GM21529 (cell line): ENCODE results near the gene BCCIP.

Source experiments
- ATAC-seq: cut with Tn5 transposase; IDR thresholded peaks from one replicate; pipeline ENCODE4 v1.9.1; 2021; ENCODE audit not compliant: unreplicated experiment

Gene BCCIP

DNA sequence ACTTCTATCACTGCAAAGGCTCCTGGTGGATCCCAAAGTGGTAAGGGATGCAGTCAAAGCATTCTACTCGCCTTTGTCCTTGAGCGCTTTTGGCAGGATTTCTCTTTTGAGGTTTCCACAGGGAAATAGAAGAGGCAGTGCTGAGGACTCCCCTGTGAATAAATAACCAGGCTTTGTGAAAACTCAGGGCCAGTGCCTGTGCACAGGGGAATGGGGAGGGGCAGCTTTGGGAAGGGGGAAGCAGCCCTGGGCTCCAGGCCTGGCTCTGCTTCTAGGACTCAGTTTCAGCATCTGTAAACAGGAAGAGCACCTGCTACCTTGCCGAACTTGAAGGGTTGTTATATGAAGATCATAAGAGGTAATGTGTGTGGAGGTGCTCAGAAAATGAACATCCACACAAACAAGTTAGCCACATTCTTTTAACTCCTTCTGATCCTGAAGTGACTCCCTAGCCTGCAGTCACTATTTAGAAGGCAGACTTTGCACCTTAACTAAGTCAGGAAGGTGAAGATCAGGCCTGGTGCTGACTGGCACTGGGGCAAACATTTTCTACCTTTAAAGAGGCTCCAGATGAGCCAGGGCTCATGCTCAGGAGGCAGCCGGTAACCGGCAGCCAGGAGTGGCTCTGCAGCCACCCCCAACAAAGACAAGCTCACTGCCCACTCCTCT, 25.2 kb upstream of the BCCIP start:
- ATAC-seq: no peak

DNA sequence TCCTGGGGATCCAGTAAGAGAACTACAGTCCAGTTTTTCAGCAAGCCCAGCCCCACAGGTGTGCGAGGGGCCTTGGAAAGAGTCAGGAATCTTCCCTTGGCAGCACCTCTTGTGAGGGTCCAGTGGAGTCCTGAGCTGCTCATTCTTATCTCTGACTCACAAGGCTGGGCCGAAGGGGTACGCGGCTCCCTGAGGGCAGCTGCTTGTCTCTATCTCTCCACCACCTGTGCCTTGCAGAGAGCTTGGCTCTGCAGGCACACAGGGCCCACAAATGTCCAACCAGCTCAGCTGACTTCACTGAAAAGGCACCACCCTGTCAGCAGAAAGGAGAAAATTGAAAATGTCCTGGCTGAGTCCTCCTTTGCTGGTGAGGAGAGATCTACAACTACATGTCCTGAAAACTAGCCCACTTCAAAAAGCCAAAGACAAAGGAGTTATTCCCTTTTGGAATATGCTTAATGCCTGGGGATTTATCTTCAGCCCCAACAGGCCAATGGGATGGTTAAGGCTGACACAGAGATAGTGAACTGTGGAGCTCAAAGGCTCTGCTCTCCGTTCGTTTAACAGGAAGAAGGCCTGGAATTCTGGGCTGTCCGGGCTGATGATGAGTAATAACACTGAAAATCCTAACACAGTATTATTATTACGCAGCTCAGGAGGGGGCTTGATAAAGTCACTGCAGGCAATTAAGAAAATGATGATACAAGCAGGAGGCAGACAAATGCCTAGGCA, 23.7 kb upstream of the BCCIP start:
- ATAC-seq: no peak

DNA sequence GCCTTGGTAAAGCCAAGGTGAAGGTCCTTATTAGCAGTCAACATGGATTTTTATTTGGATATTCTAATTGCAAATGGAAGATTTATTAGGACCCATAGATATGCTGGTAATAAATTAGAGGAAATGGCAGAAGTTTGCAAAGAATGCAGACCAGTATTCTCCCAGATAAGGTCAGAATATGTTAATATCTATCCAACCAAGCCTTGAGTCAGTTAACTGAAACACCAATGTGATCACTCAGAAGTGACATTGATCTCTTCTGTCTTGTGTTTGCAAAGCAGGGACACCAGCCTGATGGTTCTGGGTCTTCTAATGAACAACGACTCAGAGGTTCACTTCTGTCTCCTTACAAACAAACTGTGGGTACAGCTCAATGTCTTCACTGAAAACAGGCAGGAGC, 21.8 kb upstream of the BCCIP start:
- no peak for ATAC-seq

DNA sequence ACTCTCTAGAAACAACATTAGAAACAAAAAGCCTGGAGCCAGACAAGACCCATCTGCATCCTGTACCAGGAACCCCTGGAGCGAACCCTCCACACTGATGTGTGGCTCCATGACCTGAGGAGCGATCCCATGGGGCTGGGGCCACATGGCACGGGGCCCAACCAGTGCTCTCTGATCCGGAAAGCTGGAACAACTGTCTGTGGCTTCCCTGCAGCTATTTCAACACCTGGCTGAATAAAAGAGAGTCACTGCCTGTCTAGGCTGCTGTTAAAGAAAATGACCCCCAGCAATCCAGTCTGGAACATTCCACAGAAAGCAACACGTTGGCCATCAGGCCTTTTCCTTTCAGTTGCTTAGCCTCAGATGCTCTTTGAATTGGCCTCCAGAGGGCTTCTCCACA, 21.2 kb upstream of the BCCIP start:
- no peak for ATAC-seq

DNA sequence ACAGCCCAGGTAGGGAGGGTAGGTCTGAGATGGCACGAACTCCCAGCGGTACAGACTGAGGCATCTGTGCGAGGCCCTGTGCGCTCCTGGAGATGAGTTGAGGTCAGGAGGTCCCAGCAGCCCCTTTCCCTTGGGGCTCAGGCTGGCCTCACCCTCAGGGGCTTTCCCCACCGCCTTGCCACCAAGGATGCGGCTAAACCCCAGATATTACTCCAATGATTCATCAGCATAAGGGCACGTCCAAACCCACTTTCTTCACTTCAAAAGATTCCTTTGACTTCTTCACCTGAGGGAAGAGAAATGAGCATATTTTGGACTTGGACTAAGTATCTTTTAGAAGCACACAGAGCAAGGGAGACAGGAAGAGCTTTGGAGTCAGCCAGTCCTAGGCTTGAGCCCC, 20.6 kb upstream of the BCCIP start:
- ATAC-seq: no peak

DNA sequence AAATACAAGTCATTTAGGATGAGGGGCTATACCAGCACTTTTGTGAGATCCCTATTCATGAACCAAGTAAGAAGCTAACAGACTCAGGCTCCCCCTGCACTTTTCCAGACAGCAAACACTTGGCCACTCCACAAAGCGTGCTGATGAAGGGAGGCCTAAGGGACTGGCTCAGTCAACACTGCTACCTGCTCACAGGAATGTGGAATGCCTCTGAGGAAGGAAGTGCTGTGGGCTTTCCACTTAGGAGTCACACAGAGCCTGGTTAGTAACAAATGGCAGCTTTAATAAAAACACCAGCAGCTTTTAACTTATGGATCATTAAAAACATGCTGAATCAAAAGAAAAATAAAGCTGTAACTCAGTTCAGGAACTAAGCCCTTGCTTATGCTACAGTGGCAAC, 15.3 kb upstream of the BCCIP start:
- no peak for ATAC-seq

DNA sequence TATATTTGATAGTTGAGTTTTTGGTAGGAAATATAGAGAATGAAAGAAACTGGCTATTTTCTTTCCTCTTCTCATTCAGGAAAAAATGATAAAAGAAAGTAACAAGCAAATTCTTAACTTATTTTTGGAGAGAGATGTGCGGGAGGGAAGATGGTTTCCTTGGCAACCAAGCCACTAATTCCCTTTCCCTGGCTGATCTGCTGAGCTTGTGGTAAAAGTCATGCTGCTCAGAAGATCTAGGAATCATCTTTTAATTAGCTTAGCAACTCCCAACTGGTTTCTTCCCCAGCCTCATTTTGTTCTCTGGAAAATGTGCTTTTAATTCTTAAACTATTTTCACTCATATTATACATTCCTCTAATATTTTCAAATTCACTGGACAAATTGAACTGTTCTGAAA, 12.1 kb upstream of the BCCIP start:
- no peak for ATAC-seq

DNA sequence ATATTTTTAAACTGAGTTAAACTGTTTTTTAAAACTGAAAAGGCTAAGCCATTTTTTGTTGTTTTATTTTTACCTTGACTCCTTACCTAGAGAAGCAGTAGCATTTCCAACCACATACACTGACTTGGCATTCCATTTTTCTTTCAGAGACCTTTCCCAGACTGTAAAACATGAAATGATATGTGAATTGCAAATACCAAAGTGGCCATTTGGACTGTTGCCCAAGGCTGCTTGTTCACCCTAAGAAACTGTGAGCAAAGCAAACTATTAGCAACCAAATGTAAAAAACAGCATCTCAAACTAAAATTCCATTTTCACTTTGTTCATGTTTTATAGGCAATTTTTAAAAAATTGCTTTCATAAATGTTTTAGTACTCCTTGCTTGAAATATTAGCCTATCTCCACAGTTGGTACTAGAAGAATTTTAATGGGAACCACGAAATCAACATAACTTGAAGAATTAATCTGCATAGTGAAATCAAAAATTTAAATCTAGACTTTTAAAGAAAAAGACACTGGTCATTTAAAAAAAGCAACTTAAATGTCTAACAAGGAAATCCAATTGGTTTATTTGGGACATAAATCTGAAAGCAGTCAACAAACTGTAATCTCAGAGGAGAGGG, 11.1 kb upstream of the BCCIP start:
- no peak for ATAC-seq

DNA sequence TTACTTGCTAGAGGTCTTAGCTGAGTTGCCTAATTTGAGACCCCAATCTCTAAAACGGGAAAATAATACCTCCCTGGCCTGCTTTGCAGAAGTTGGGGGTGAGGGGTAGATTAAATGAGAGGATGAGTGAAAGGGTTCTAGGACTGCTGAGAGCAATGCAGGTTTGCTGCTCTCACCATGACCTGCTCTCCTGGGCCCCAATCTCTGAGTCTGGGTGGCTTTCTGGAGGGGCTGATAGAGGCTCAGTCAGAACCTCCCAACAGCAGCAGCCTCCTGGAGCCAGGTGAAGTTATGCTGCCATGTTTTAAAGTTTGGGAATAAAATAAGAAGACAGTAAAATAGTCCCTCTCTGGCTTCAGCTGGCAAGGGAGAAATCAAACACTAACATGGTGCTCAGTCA, 7.6 kb upstream of the BCCIP start:
- no peak for ATAC-seq

DNA sequence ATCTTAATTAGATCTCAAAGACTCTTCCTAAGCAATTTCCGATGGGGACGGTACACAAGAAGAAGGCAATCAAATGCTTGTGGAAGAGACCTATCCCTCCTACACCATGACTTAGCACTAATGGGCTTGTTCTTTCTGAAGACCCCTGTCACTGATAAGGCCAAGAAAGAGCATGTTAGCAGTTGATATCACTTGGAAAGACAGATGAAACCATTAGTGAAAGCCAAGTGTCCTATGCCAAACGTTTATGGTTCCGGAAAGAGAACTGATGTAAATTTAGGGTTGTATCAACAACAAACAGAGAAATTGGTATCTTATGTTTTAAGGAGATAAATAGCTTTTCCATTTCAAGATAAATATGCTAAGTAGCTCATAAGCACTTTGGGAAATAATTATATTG, 6.8 kb upstream of the BCCIP start:
- ATAC-seq: no peak

DNA sequence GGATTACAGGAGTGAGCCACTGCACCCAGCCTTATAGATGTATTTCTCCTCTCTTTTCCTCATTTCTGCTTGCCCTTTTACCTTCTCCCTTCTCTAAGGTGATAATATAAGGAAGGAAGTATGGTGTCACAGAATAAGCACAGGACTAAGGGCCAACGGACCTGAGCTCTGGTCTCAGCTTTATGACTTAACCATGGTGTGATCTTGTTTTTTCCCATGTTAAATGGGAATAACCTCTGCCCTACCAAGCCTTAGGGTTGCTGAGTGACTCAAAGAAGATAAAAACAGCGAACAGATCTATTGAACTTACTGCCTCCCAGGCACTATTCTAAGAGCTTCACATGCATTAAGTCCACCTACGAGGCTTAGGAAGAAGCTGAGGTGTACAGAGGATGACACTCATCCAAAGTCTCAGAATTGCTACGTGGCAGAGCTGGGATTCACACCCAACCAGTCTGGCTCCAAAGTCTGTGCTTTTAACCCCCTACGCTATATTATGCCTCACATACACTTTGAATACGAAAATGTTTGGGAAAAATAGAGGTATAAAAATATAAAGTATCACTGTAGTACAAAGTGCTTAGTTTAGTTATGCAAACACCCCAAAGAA, 5.9 kb upstream of the BCCIP start:
- no peak for ATAC-seq

DNA sequence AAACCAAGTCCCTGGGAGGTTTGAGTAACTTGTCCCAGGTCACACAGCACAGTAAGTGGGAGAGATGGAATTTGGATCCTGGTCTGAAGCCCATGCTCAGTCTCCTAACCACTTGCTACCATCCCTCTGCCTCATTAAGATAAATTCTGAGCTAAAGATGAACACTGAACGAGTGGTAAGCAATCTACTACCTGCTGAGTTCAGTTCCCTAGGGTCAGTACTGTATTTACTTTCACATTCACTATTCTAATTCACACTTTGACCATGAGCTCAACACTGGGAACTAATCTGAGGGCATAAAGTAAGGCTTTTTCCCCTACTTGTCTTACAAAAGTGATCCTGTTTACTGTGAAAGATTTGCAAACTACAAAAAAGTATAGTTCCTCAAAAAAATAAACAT, 2.6 kb upstream of the BCCIP start:
- peak; percentile 52 for ATAC-seq

DNA sequence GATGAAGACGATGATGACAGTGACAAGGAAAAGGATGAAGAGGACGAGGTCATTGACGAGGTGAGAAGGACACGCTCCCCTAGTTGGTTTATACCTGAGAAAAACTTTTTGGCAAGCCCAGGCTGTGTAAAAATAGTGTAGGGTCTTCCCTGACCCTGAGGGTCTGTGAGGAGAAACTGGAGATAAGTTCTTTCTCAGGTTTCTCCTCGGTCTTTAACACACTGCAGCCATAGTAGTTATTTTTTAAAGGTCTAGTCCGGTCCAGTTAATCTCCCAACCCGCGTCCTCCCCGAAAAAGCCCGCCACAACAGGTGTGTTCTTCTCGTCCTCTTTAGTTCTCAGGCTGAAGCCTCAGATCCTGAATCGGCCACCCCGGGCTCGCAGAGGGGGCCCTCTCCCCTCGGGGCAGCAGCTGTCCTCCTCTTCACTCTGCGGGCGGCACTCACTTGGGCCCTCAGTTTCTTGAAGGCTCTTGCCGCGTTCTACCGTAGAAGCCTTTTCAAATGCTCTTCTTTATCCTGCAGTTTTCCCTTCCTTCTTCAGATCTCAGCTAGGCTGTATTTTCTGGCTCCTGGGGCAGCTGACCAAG, 411 bp downstream of the BCCIP start:
- no peak for ATAC-seq

DNA sequence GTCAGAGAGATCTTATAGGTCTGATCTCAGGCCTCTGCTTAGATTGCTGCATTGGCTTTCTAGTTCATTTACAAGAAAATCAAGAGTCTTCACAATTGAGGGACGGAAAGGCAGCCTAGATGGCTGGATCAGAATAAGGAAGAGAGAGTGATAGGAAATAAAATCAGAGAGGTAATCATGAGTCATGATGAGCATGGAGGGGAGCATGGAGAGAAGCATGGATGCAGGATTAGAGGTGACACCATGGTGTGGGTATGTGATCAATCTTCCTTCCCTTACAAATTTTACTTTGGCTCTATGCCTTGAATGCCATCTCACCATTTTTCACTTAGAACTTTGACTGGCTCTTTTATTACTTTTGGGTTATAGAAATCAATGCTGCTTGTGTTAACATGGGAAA, 1.4 kb downstream of the BCCIP start:
- no peak for ATAC-seq

DNA sequence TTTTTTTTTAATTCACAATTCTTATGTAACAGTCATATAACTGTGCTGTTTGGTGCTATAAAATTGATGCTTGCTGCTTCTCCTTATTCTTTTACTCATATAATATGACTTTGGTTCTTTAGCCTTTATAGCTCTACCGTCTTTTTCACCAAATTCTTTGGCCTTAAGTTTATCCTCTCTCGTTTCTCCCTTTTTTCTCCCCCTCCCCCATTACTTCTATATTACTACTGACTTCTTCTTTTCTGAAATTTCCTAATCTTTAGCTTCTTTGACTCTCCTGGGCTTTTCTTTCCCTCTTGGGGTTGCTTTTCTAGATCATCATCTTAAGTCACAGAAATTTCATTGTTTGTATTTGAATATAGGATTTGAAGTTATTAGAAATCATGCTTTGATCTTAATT, 3.8 kb downstream of the BCCIP start:
- no peak for ATAC-seq

DNA sequence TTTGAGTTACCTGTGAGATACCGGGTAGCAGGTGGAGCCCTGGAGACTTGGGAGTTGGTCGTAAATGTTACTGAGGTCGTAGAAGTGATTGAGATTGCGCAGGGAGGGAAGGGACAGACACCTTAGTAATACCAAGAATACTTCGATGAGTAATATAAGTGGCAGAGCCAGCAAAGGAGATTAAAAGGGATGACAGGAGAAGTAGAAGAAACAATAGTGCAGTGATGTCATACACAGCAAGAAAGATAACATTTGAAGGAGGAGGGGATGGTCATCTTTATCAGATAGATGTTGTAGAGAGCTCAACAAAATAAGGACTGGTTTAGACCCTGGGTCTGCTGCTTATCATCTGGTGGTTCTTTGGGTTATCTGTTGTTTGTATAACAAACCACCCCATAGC, 5.0 kb downstream of the BCCIP start:
- ATAC-seq: no peak

DNA sequence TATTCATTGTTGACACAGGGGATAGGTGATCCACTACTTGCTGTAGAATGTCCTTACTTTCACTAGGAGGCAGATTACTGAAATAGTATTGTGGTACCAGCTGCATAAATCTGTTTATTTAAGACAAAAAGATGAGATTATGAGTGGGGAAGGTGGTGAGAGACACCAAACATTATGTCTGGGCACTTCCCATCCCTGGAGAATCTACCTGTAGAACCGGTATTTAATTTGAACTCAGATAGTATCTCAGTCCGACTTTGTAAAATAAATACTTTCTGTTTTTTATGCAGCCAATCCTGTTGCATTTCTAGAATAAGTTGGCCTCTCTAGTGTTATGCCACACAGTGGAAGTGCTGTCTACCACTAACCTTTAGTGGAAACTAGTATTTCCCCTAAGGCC, 13.4 kb downstream of the BCCIP start:
- ATAC-seq: no peak

DNA sequence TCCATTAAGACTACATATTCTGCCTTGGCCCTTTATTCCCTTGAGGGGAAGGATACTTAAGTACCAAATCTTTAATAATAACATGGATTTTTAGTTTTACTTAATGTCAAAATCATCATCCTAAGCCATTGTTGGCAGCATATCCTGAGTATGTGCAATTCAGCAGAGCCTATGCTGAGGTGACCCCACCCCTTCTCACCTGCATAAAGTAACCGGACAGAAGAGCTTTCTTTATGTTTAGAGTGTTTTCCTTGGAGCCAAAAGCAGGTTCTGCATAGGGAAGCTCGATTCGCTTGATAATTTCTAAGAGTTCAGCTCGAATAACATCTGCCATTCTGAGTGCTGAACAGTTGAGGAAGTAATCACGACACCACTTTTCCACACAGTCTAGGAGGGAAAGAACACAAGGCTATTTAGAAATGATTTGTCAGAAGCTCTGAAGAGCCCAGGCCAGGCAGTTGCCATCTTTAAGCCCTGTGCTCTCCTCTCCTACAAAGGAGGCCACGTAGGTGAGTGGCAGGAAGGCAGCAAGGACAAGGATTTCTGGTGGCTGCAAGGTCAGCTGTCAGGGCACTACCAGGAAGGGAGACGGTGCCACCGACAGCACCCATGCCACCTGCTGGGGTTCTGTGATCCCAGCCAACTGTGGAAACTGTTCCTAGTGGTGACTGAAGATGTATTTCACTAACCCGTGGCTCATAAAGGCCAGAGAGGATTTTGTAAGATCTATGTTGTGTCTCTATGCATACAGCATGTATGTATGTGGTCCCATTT, 15.6 kb downstream of the BCCIP start:
- no peak for ATAC-seq

DNA sequence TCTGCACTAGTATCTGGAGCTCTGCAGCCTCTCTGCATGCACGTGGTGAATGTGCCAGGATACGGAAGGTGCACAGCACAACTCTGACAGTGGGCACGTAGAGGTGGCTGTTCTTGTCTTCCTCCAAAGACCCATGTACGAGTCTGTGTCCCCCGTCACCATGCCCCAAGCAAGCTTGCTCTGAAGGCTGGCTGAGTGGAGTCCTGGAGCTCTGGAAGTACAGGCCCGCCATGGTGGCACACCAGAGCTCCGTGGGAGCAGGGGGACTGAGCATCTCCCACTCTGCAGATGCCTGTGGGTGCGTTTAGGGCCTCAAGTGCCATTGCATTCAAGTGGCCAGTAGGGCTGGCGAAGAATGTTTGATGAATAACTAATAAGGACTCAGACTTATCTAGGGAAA, 17.1 kb downstream of the BCCIP start:
- ATAC-seq: no peak

DNA sequence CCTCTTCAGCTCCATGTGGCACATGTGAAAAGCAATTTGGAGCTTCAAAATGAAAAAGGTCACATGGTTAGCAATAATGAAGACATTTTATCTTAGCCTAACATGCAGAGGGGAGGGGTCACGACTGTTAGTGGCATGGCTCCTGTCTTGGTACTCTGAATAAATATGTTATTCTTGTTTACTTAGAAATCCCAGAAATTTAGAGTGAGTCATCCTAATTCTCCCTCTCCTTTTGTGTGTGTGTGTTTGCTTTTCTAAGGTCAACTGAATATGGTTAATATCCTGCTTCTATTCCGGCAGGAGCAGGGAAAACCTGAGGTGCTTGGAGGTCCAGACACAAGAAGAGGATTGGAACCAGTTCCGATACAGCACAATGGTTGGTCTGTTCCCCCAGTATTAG, 17.6 kb downstream of the BCCIP start:
- no peak for ATAC-seq
